K562 (cell line): ENCODE data around the gene TFAP2B. TPM values are rescaled to one million over a fixed set of nuclear protein-coding genes. Genes with fewer than 3 reads are reported as not detected.

Experiments used
- ATAC-seq: fragments of 200-7000 bp; cut with Tn5 transposase; 3 replicates; pipeline ENCODE4 v1.9.1; 2020; ENCODE audit warnings: moderate library complexity
- BruUV-seq: library from RNA; stranded (reverse); fragments of 400-500 nt; replicated peaks from 2 replicates; lab custom pipeline; 2021; lab: Mats Ljungman, UMichigan
- CTCF ChIA-PET: fragments of 300-600 bp; formaldehyde crosslinking; extraction: SDS; loops from one replicate; lab custom pipeline; 2021; ENCODE audit warnings: low intra/inter-chr PET ratio; lab: Yijun Ruan, JAX
- POLR2A ChIA-PET: fragments of 300-600, 350-650 bp; sonication (Branson Sonifier 250); formaldehyde crosslinking; extraction: SDS; loops from one replicate; lab custom pipeline; 2021; ENCODE audit warnings: antibody characterized with exemption, inconsistent platforms; lab: Yijun Ruan, JAX
- DNase-seq, 4 experiments: peaks; one replicate each; pipeline versions ENCODE4 v3.0.0 to v3.0.0-alpha.2; 2011 to 2018; ENCODE audit warnings: low spot score in 3 of 4, mixed read lengths in 3 of 4; ENCODE audit errors: extremely low read depth in 1 of 4
- FAIRE-seq: peaks from 2 replicates; lab custom pipeline; 2011; peaks lifted over from hg19 to GRCh38; lab: Jason Lieb, UNC
- H2AFZ ChIP-seq: 2 replicates; pipeline ENCODE4 v1.6.0; 2011; ENCODE audit warnings: low read depth, low read length, control low read depth, inconsistent platforms
- H3K27ac ChIP-seq: fragments of 200-600 bp; 3 replicates; pipeline ENCODE4 v1.8.0; 2011; ENCODE audit warnings: low read depth, mild to moderate bottlenecking, control low read depth, inconsistent platforms, low read length, moderate library complexity, mixed read lengths; ENCODE audit errors: extremely low read depth
- H3K27me3 ChIP-seq, 2 experiments: fragments of 300-600 bp in 1 of 2; 2 replicates in 1 of 2; 3 replicates in 1 of 2; pipeline versions ENCODE4 v1.6.0 to v1.8.0; 2011; ENCODE audit warnings: inconsistent platforms in 2 of 2, low read length in 2 of 2, mild to moderate bottlenecking in 1 of 2, mixed read lengths in 1 of 2, moderate library complexity in 1 of 2; ENCODE audit not compliant: control insufficient read depth in 2 of 2, insufficient read depth in 2 of 2
- H3K36me3 ChIP-seq: fragments of 300-600 bp; 3 replicates; pipeline ENCODE4 v1.8.0; 2011; ENCODE audit warnings: mild to moderate bottlenecking, low read length, inconsistent platforms; ENCODE audit not compliant: control insufficient read depth, insufficient read depth
- H3K4me1 ChIP-seq, 2 experiments: fragments of 200-600 bp in 1 of 2; replicated peaks in 1 of 2; 2 replicates in 1 of 2; 3 replicates in 1 of 2; pipeline versions ENCODE4 v1.5.1 to v1.8.0; 2011; ENCODE audit warnings: inconsistent platforms in 2 of 2, low read length in 2 of 2, mild to moderate bottlenecking in 1 of 2, mixed read lengths in 1 of 2, moderate library complexity in 1 of 2; ENCODE audit not compliant: control insufficient read depth in 2 of 2, insufficient read depth in 2 of 2
- H3K4me2 ChIP-seq: 2 replicates; pipeline ENCODE4 v1.6.1; 2011; ENCODE audit warnings: low read length, control low read depth, inconsistent platforms, mixed read lengths; ENCODE audit not compliant: insufficient read depth
- H3K4me3 ChIP-seq: fragments of 200-600 bp; sonication (generic), shearing (Covaris generic); 2 replicates; pipeline ENCODE4 v1.5.1; 2016; ENCODE audit warnings: control low read depth, inconsistent platforms
- H3K79me2 ChIP-seq: fragments of 200-600 bp; 3 replicates; pipeline ENCODE4 v1.8.0; 2011; ENCODE audit warnings: low read length, inconsistent platforms; ENCODE audit not compliant: control insufficient read depth, insufficient read depth
- H3K9ac ChIP-seq, 2 experiments: 2 replicates each; pipeline versions ENCODE4 v1.6.0 to v1.6.1; 2011; ENCODE audit warnings: low read depth in 2 of 2, low read length in 2 of 2, control low read depth in 1 of 2, inconsistent platforms in 1 of 2, mild to moderate bottlenecking in 1 of 2, mixed read lengths in 1 of 2; ENCODE audit not compliant: insufficient read depth in 1 of 2
- H3K9me1 ChIP-seq: one replicate; pipeline ENCODE4 v1.6.0; 2011; ENCODE audit warnings: inconsistent platforms, mild to moderate bottlenecking, low read length, moderate library complexity; ENCODE audit not compliant: control insufficient read depth, insufficient read depth
- H3K9me3 ChIP-seq: replicated peaks from 2 replicates; pipeline ENCODE4 v1.5.1; 2011; ENCODE audit warnings: low read depth, low read length, inconsistent platforms; ENCODE audit not compliant: control insufficient read depth, insufficient read depth
- H4K20me1 ChIP-seq: replicated peaks from 2 replicates; pipeline ENCODE4 v1.6.1; 2011; ENCODE audit warnings: low read length, inconsistent platforms, mixed read lengths; ENCODE audit not compliant: control insufficient read depth, insufficient read depth
- KDM4B ChIP-seq, 2 experiments: fragments of 450-650 bp in 1 of 2; sonication (generic) in 1 of 2; IDR thresholded peaks; 2 replicates each; pipeline ENCODE4 v1.6.1; 2016 to 2017; ENCODE audit warnings: borderline replicate concordance in 2 of 2, antibody characterized with exemption in 1 of 2, low read depth in 1 of 2, mild to moderate bottlenecking in 1 of 2
- whole genome bisulfite sequencing: fragments of 100-300 bp; shearing (Covaris generic); methylation state at CpG from one replicate; pipeline ENCODE4 v1.1.6; 2016; ENCODE audit warnings: low coverage, mixed read lengths; ENCODE audit not compliant: insufficient coverage; ENCODE audit errors: missing lambda C conversion rate; 5-methylcytosine and 5-hydroxymethylcytosine counted together
- in situ Hi-C: fragments of 300-500 bp; cut with MboI; formaldehyde crosslinking; loops from 4 replicates; pipeline ENCODE4 v1.15.0; 2018; ENCODE audit warnings: inconsistent platforms, mixed read lengths
- intact Hi-C: fragments of 100-400 bp; cut with micrococcal nuclease; formaldehyde crosslinking; loops from 2 replicates; pipeline ENCODE4 v1.14.2; 2022
- polyA plus RNA-seq, 8 experiments: library from polyadenylated mRNA; depleted of rRNA in 4 of 8; stranded (reverse) in 5 of 8; unstranded in 3 of 8; fragments of >200 nt; fragmentation: Nextera tagmentation in 2 of 8; fragmentation: Illumina TruSeq in 1 of 8; extraction: Ambion mirVana in 2 of 8; extraction: Trizol in 1 of 8; gene quantifications; 2 replicates each; pipeline versions ENCODE4 v1.2.1 to v1.2.3, GENCODE V29; 2011 to 2014; ENCODE audit warnings: inconsistent platforms in 1 of 8, missing spikeins in 1 of 8
- total RNA-seq, 7 experiments: library from RNA; depleted of rRNA in 6 of 7; stranded (reverse); fragments of >200 nt in 6 of 7; fragmentation: Illumina TruSeq in 2 of 7; extraction: Trizol in 2 of 7; gene quantifications; 2 replicates each; pipeline versions ENCODE4 v1.2.1 to v1.2.3, GENCODE V29; 2011 to 2021; ENCODE audit warnings: low replicate concordance in 1 of 7
- TF ChIP-seq, protein P1 (sequence below): sonication (generic); formaldehyde crosslinking; IDR thresholded peaks from 2 replicates; pipeline ENCODE4 v1.9.0; 2022; ENCODE audit warnings: mild to moderate bottlenecking, missing genetic modification reagents
- TF ChIP-seq, protein P2 (sequence below): sonication (generic); formaldehyde crosslinking; IDR thresholded peaks from 2 replicates; pipeline ENCODE4 v1.8.1; 2023; ENCODE audit warnings: mild to moderate bottlenecking, missing genetic modification reagents

Gene TFAP2B
- total and polyA plus RNA-seq, 9 of the 15 experiments (the other 6 are each of a cell fraction or from before 2014, with no cell fraction given) = not detected

DNA sequence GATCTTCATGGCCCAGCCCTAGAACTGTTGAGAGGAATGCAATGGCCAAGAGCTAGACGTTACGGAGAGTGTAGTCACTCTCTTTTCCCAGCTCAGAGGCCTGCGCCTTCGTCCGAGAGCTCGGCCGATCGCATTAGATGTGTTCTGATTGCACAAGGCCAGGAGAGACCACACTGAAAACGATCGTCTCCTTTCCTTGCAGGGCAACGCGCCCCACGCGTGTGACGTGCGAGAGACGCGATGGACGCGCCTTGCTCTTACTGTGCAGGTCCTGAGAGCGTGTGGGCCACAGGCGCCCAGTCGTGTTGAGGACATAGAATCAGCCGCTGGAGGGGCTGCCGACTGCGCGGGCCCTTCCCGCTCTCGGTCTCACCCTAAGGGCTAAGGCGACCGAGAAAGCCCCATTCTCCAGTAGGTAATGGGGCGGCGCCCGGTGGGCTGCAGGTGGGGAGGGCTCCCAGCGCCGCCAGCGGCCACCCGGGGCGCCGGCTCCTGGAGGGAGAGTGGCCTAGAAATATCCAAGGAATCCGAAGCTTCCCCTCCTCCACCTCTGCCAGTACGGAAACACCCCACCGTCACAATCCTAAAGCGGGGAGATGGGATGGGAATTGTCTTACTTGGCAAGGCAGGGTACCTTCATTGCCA, 26.9 kb downstream of the TFAP2B start:
- no peak for FAIRE-seq
- CTCF ChIA-PET = no interaction called here

More for the DNA sequence above, 26.9 kb downstream of the TFAP2B start:
- H3K9ac ChIP-seq = no peak overlapping the region
- H3K9me3 ChIP-seq = no peaks in the 10 kb centered on the region
- intact Hi-C loops = no loop called here
- no peak overlapping the region for H3K27ac ChIP-seq
- POLR2A ChIA-PET = interaction anchor here (0.6 kb wide), 1 partner anchor 264 kb away, joined by 3 read pairs; no protein-coding TSS in a partner anchor
- WGBS = 90% methylated on average over 34 of the region's 44 CpGs
- H3K4me3 ChIP-seq = no peak overlapping the region
- no peaks in the 10 kb centered on the region for H4K20me1 ChIP-seq
- no peaks in the 10 kb centered on the region for H3K36me3 ChIP-seq
- no peaks in the 10 kb centered on the region for H3K27me3 ChIP-seq
- ATAC-seq = no peak
- TF ChIP-seq, protein P1, sequence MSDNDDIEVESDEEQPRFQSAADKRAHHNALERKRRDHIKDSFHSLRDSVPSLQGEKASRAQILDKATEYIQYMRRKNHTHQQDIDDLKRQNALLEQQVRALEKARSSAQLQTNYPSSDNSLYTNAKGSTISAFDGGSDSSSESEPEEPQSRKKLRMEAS = no peak
- no peak for TF ChIP-seq KDM4B (IDR thresholded peaks at IDR 0.05; ENCODE audit: borderline replicate concordance in 2 of 2, low read depth in 1 of 2)
- TF ChIP-seq, protein P2, sequence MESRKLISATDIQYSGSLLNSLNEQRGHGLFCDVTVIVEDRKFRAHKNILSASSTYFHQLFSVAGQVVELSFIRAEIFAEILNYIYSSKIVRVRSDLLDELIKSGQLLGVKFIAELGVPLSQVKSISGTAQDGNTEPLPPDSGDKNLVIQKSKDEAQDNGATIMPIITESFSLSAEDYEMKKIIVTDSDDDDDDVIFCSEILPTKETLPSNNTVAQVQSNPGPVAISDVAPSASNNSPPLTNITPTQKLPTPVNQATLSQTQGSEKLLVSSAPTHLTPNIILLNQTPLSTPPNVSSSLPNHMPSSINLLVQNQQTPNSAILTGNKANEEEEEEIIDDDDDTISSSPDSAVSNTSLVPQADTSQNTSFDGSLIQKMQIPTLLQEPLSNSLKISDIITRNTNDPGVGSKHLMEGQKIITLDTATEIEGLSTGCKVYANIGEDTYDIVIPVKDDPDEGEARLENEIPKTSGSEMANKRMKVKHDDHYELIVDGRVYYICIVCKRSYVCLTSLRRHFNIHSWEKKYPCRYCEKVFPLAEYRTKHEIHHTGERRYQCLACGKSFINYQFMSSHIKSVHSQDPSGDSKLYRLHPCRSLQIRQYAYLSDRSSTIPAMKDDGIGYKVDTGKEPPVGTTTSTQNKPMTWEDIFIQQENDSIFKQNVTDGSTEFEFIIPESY = peak; percentile 68
- H3K4me2 ChIP-seq = no peak overlapping the region
- no peaks in the 10 kb centered on the region for H3K79me2 ChIP-seq
- peaks cover 2 to 16% of the 10 kb centered on the region in 2 experiments; a peak in 4 of 5 replicates for H3K4me1 ChIP-seq
- in situ Hi-C loops = no loop called here
- DNase-seq = no peak
- H2AFZ ChIP-seq = no peak overlapping the region
- H3K9me1 ChIP-seq = no peaks in the 10 kb centered on the region
- BruUV-seq = no TSS peak
